HG03039 (cell line): ENCODE measurements around the gene GPR150.

Source experiments
- ATAC-seq: cut with Tn5 transposase; IDR thresholded peaks from one replicate; pipeline ENCODE4 v1.9.1; 2021; ENCODE audit warnings: mild to moderate bottlenecking, moderate library complexity; ENCODE audit not compliant: unreplicated experiment

GPR150 gene

DNA sequence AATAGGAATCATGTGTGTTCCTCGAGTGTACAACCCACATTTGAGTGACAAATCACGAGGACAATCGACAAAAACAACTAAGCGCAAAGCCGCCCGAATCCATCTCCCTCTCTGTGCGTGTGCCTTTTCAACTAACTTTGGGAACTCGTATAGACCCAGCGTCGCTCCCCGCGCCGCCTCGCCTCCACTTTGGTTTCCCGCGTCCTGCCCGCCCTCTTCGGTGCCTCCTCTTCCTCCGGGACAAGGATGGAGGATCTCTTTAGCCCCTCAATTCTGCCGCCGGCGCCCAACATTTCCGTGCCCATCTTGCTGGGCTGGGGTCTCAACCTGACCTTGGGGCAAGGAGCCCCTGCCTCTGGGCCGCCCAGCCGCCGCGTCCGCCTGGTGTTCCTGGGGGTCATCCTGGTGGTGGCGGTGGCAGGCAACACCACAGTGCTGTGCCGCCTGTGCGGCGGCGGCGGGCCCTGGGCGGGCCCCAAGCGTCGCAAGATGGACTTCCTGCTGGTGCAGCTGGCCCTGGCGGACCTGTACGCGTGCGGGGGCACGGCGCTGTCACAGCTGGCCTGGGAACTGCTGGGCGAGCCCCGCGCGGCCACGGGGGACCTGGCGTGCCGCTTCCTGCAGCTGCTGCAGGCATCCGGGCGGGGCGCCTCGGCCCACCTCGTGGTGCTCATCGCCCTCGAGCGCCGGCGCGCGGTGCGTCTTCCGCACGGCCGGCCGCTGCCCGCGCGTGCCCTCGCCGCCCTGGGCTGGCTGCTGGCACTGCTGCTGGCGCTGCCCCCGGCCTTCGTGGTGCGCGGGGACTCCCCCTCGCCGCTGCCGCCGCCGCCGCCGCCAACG is at the start of gene GPR150:
Gene GPR150, plus strand, starts transcription at position 58 of the 840 bp plus-strand sequence. Its CDS starts 189 bp downstream, at position 247.
- peak; percentile 52 for ATAC-seq

DNA sequence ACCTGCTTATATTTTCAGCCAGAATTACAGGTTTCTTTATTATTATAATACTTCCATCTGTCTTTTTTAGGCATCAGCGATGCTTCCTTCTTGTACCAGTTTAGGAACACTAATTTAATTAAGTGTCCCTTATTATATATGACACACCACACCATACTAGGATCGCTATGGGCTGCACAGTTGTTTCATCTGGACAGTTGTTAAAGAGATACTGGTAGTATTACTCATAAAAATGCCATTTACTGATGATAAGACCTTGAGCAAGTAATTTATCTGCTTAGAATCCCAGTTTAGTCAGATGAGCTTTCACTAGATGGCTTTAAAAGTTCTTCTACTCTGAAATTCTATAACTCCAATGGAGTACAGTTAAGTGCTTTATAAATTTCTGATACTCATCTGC is 47.9 kb upstream of the GPR150 start:
- ATAC-seq: no peak

DNA sequence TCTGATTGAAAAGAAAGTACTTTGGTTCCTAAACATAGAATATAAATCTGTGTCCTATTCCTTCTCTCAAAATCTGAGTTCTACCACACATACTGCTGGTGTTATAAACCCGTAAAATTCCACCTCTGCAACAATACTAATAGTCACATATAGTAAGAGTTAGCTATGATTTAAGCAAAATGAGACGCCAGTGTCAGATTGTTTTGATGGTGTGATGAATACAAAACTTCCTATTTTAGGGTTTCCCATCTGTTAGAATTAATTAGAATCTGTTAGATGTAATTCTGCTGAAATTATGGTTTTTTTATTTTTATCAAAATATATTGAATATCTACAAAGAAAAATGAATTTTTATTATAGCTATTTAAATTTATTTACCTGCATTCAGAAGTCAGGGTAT is 38.3 kb upstream of the GPR150 start:
- no peak for ATAC-seq

DNA sequence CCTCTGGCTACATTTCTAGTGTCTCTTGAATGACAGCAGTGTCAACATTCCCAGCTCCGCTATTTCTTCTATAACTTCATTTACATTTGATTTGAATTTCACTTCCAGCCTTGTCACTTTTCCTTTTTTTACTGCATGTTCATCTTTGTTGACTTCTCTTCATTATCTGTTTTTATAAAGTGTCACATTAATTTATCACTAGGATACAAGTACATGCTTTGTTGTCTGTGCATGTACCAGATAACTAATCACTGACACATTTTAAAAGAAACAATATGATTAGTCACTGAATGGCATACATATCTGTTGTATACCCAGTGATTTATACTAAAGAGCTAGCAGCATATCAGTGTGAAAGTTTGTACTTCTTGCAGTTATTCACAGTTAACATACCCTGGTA is 35.9 kb upstream of the GPR150 start:
- ATAC-seq: no peak

DNA sequence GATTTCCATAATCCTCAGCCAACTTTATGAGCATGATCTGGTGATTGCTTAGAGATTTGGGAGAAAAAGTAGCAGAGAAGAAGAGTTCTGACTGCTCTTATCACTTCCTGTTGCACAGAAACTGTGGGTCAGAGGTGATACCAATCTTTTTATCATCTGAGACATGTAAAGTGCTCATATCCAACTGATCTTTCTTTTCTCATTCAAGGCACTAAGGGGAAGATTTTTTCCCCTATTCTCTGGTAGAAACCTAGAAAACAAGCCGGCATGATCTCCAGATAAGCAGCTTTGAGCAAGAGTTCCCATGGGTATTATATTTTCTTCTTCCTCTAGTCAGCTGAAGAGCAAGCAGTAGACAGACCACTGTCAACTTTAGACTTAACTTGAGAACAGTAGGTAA is 29.0 kb upstream of the GPR150 start:
- no peak for ATAC-seq

DNA sequence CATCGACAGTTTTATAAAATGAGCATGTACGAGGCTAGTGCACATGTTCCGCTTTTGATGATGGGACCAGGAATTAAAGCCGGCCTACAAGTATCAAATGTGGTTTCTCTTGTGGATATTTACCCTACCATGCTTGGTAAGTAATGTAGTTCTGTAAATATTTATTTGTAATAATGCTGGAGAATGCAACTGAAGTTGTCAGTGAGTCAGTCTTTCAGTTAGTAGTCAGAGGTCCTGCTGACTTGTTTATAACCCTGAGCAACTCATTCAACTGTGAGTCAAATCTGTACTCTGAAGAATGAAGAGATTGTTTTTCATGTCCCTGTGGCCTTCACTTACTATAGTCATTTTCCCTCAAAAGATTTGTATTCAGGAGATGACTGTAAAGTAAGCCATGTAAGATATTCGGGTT is 28.4 kb upstream of the GPR150 start:
- ATAC-seq: peak; percentile 92

DNA sequence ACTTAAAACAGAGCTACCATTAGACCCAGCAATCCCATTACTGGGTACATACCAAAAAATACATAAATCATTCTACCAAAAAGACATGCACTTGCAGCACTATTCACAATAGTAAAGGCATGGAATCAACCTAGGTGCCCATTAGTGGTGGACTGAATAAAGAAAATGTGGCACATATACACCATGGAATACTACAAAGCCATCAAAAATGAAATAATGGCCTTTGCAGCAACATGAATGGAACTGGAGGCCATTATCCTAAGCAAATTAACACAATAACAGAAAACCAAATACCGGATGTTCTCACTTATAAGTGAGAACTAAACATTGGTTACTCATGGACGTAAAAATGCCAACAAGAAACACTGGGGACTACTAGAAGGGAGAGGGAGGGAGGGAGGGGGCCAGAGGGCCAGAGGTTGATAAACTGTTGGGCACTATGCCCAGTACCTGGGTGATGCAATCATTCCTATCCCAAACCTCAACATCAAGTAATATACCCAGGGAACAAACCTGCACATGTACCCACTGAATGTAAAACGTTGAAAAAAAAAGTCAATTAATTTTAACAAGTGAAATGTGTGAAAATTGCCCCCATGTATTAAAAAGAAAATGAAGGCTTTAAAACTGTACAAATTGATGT is 24.5 kb upstream of the GPR150 start:
- no peak for ATAC-seq

DNA sequence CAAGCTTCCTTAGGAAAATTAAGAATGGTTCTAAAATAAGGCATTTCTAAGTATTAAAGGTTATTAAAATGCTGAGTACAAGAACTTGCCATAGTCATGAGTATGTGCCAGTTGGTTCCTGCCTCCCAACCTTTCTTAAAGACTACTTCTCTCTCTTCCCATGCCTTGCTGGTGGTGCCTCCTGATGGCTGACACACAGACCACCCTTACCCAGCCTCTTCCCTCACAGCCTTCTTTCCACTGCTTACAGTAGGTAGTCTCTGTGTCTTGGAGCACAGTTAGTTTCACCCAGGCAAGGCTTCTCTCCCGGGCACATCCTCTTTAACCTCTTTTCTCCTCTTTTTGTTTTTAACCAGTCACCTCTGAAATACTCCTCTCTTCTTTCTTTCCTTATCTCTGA is 20.6 kb upstream of the GPR150 start:
- ATAC-seq: no peak

DNA sequence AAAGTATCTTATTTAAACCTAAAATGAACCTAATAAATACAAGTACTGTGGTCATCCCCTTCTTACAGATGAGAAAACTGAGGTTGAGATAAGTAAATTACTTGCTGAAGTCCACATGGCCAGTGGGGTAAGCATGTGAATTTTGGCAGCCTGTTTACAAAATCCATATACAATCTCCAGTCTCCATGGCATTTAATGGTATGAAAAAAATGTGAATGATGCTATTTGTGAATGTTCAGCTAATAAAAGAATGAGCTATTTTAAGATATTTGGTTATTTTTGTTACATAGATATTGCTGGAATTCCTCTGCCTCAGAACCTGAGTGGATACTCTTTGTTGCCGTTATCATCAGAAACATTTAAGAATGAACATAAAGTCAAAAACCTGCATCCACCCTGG is 19.3 kb upstream of the GPR150 start:
- no peak for ATAC-seq

DNA sequence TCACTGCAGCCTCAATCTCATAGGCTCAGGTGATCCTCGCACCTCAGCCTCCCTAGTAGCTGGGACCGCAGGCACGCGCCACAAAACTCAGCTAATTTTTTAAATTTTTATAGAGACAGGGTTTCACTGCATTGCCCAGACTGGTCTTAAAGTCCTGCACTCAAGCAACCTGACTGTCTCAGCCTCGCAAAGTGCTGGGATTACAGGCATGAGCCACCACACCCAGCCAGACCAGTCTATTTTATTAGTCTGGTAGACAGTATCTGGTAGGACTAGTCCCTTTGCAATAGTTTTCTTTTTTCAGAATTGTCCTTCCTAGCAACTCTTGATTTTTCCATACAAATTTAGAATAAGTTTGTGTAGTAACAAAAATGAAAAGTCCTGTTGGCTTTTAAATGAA is 14.1 kb upstream of the GPR150 start:
- no peak for ATAC-seq

DNA sequence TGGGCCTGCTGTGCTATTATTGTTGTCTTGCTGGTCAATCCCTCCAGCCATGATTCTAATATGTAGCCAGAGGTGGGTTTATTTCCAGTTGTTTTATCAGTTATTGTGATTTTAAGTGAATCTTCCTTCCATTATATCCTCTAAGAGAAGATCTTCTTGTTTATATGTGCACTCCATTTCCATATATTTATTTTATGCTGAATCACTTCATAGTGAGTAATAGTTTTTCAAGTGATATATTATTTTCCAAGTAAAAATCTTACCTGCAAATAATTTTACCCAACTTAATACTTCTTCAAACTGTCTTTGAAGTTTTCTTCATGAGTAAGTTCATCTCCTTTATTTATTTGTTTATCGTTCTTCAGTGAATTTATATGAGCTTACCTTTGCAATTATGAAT is 13.5 kb upstream of the GPR150 start:
- no peak for ATAC-seq

DNA sequence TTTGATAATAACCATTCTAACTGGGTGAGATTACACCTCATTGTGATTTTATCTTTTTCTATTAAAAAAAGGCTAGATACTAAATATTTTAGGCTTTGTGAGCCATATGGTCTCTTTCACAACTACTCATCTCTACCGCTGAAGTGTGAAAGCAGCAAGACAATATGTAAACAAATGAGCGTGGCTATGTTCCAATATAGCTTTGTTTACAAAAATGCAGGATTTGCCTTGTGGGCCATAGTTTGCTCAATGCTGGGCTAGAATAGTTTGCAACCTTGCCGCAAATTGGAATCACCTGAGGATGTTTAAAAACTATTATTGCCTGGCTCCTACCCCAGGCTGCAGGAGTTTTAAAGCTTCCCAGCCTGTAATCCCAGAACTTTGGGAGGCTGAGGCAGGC is 10.2 kb upstream of the GPR150 start:
- ATAC-seq: no peak

DNA sequence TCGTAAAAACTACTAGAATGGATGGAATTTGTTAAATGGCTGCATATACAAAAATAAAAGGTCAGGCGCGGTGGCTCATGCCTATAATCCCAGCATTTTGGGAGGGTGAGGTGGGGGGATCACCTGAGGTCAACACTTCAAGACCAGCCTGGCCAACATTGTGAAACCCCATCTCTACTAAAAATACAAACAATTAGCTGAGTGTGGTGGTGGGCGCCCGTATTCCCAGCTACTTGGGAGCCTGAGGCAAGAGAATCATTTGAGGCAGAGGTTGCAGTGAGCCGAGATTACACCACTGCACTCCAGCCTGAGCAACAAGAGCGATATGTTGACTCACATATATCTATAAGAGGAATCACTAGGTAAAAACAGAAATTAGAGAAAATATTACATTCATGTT is 9.3 kb upstream of the GPR150 start:
- ATAC-seq: no peak

DNA sequence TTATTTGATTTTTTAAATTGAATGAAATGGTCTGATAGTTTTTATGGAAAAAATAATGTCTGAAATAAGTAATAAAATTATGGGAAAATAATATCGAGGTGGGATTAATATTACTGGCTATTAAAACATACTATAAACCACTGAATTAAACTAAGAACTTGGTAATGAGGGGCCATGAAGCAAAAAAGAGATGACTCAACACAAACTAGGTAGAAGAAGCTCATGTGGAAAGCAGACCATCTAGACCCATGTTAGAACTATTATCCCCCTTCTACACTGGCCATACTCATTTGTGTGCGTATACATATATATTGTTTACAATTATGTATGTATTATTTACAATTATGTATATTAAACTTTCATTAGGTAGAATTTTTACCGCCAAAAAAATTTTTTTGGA is 8.5 kb upstream of the GPR150 start:
- no peak for ATAC-seq

DNA sequence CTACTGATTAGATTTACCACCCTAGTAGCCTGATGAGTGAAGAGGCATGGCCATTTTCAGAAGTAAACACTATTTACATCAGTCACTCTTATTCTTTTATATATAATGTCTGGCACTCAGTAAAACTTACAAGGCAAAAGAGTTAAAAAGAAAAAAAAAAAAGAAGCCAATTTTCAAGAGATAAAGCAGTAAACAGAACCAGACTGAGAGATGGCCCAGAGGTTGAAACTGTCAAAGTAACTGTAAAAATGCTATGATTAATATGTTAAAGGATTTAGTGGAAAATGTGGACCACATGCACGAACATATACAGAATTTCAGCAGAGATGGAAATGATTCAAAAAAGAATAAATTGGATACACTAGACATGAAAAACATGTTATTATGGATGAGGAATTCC is 6.4 kb upstream of the GPR150 start:
- no peak for ATAC-seq

DNA sequence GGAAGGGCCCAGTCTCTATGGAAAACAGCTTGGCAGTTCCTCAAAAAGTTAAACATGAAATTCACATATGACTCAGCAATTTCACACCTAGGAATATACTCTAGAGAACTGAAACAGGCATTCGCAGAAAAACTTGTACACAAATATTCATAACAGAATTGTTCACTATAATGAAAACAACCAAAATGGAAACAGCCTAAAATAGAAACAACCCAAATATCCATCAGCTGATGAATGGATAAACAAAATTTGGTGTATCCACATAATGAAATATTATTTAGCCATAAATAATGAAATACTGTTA is 4.8 kb upstream of the GPR150 start:
- ATAC-seq: peak; percentile 37

DNA sequence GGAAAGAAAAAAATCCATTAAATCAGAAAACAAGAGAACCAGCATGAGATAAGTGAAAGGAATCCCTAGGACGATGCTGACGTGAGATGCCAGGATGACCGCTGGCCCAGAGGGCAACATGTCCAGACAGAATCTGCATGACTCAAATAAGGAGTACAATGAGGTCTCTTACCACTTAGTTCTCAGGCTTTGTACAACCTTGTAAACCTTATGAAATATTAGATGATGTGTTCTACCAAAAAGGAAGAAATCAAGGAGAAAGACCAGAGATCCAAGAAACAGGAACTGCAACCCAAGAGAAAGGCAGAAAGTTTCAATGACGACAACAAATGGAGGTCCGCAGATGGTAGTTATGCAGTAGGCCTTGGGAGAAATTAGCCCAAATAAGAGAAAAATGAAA is 2.8 kb upstream of the GPR150 start:
- no peak for ATAC-seq

DNA sequence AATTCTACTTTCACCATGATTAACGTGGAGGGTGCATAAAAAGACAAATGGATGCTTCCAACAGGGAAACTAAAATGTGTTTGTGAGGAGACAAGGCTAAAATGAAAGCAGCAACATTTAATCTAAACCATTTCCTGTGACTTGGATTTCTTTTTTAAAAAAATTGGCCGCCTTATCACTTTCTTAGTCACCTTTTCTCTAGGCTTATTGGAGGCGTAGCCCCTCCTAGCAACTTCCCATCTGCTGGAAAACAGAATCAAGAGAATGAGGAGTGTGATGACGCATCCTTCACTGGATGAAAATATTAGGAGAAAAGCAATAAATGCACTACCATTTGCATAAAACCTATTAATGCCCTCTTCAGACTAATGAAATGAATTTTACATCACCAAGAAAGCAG is 791 bp upstream of the GPR150 start:
- no peak for ATAC-seq

DNA sequence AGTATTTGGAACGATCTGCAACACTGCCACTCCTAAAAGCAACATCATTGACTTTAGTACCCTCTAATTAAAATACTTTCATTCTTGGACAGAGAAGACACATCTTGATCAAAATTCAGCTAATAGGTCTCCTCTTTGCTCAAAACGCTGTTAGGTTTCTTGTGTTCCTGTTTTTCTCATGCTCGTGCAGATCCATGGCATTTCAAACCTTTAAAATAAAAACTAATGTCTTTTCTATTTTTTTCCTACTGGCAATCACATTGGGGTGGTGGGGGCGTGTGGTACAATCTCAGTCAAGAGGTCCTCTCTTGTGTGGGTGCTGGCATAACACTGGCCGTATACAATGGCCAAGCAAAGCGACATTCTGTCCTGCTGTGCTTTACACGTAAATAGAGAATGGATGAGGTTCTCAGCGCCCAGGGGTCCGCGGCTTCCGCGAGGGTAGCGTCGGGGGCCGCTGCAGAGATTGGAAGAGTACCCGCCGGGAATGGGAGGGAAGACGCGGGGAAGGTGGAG is 315 bp upstream of the GPR150 start:
- no peak for ATAC-seq

DNA sequence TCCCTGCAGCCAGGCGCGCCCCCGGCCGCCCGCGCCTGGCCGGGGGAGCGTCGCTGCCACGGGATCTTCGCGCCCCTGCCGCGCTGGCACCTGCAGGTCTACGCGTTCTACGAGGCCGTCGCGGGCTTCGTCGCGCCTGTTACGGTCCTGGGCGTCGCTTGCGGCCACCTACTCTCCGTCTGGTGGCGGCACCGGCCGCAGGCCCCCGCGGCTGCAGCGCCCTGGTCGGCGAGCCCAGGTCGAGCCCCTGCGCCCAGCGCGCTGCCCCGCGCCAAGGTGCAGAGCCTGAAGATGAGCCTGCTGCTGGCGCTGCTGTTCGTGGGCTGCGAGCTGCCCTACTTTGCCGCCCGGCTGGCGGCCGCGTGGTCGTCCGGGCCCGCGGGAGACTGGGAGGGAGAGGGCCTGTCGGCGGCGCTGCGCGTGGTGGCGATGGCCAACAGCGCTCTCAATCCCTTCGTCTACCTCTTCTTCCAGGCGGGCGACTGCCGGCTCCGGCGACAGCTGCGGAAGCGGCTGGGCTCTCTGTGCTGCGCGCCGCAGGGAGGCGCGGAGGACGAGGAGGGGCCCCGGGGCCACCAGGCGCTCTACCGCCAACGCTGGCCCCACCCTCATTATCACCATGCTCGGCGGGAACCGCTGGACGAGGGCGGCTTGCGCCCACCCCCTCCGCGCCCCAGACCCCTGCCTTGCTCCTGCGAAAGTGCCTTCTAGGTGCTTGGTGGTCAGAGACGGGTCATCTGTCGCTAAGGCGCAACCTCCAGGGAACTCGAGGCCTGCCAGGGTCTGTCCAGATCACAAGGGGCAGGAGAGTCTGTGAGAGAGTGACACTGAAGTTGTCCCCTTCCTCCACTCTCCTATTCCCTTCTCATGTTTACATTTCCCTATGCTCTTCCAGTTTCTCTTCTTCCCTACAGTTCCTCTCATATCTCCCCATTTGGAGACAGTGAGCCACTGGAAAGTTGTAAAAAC is 1.3 kb downstream of the GPR150 start:
- ATAC-seq: peak; percentile 41

DNA sequence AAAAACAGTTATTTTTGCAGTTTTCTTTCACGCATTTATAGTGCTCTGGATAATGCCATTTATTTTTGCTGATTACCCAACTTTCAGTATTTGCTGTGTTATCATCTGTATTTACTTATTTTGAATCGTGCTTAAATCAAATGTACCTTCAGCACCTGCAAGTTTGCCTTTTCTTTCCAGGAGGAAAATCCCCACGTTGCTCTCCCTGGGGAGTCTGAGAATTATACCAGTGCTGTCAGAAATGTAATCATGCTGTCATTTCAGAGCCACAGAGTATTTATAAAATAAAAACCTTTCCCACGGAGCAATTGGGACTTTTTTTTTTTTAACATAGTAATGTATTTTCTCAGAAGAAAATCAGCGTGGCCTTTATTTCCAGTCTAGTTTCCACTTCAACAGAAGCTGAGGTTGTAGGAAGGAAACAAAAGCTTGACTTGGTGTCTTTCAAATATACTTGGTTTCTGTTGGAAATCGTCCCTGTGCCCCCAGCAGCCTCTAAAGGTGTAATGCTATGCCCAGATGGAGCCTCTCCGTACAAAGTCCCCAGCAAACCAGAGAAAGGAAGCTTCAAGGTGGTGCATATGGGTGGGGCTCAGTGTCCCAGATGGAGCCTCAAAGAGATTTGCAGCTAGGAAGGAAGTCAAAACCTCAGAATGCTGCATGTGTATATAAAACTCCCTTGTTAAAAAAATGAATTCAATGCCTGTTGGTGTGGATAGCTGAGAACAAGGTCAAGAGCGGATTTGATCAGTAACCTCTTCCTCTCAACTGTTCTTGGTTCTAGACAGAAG is 2.1 kb downstream of the GPR150 start:
- no peak for ATAC-seq
